ENCODE data around the gene LIME1.

The LIME1 gene

DNA sequence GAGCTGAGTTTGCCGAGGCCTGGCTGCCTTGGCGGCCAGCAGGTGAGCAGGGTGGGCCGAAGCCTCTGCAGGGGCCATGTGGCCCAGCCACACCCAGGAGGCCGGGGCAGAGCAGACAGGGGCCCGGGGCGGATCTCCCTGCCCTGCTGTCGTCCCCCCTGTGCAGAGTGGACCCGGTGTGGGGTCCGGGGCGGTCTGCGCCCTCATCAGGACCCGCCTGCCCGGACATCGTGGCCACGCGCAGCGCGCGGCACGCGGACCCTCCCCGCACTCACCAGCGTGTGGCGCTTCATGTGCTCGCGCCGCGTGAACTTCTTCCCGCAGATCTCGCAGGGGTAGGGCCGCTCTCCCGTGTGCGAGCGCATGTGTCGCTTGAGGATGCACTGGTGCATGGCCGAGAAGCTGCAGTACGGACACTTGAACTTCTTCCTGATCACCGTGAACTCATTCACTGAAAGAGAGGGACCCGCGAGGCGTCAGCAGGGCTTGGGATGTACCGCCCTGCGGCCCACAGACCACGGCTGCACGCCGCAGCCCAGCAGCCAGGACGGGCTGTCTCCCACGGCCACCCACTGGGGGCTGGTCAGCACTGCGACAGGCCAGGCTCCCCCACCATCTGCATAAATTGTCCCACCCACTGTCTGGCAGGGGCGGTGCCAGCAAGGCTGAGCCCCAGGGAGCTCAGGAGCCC, 16.1 kb downstream of the LIME1 start:
- no peak overlapping the region for H3K4me2 ChIP-seq (ENCODE audit: low read length)
- H3K27ac ChIP-seq (ENCODE audit: low read depth, low read length), result no peak overlapping the region
- no peaks in the 10 kb centered on the region for H3K9me3 ChIP-seq (ENCODE audit: control insufficient read depth, insufficient read depth, low read length)
- no peaks in the 10 kb centered on the region for H3F3A ChIP-seq (ENCODE audit: control insufficient read depth, insufficient read depth)
- H3K36me3 ChIP-seq (ENCODE audit: control insufficient read depth, low read length), result no peaks in the 10 kb centered on the region
- H3K4me3 ChIP-seq (ENCODE audit: low read length), result no peak overlapping the region
- H3K27me3 ChIP-seq (ENCODE audit: control insufficient read depth, low read length), result no peaks in the 10 kb centered on the region
- H3K4me1 ChIP-seq (ENCODE audit: control insufficient read depth, low read length), result peaks cover 9% of the 10 kb centered on the region
- no peaks in the 10 kb centered on the region for H3K9me2 ChIP-seq (replicated peaks; ENCODE audit: control insufficient read depth, low read length)
- no peaks in the 10 kb centered on the region for H4K20me1 ChIP-seq (ENCODE audit: control insufficient read depth, insufficient read depth, low read depth, low read length)
- TF ChIP-seq CTCF (IDR thresholded peaks at IDR 0.05; ENCODE audit: low read depth, low read length, poor library complexity, severe bottlenecking), result no peak
- TF ChIP-seq EZH2phosphoT487 (IDR thresholded peaks at IDR 0.05; ENCODE audit: borderline replicate concordance, low read length), result no peak
- H3K79me2 ChIP-seq (ENCODE audit: control insufficient read depth, low read length), result no peaks in the 10 kb centered on the region

GRCh38 chr20:63753381-63753780, 16.9 kb downstream of the LIME1 start:
- no peaks in the 10 kb centered on the region for H3K9me2 ChIP-seq (replicated peaks; ENCODE audit: control insufficient read depth, low read length)
- H3K9me3 ChIP-seq (ENCODE audit: control insufficient read depth, insufficient read depth, low read length), result no peaks in the 10 kb centered on the region
- H3K27ac ChIP-seq (ENCODE audit: low read depth, low read length), result no peak overlapping the region
- TF ChIP-seq EZH2phosphoT487 (IDR thresholded peaks at IDR 0.05; ENCODE audit: borderline replicate concordance, low read length) (no peak), CTCF (IDR thresholded peaks at IDR 0.05; ENCODE audit: low read depth, low read length, poor library complexity, severe bottlenecking) (no peak)
- no peaks in the 10 kb centered on the region for H3K36me3 ChIP-seq (ENCODE audit: control insufficient read depth, low read length)
- no peaks in the 10 kb centered on the region for H3K27me3 ChIP-seq (ENCODE audit: control insufficient read depth, low read length)
- H3K4me2 ChIP-seq (ENCODE audit: low read length), result no peak overlapping the region
- no peaks in the 10 kb centered on the region for H3K79me2 ChIP-seq (ENCODE audit: control insufficient read depth, low read length)
- H4K20me1 ChIP-seq (ENCODE audit: control insufficient read depth, insufficient read depth, low read depth, low read length), result no peaks in the 10 kb centered on the region
- no peak overlapping the region for H3K4me3 ChIP-seq (ENCODE audit: low read length)
- no peaks in the 10 kb centered on the region for H3F3A ChIP-seq (ENCODE audit: control insufficient read depth, insufficient read depth)
- peaks cover 6% of the 10 kb centered on the region for H3K4me1 ChIP-seq (ENCODE audit: control insufficient read depth, low read length)

- H3K36me3 ChIP-seq (ENCODE audit: control insufficient read depth, low read length), result no peaks in the 10 kb centered on the region
- no peaks in the 10 kb centered on the region for H3K9me3 ChIP-seq (ENCODE audit: control insufficient read depth, insufficient read depth, low read length)
Observed at GRCh38 chr20:63754008-63754407, 17.5 kb downstream of the LIME1 start.

More at GRCh38 chr20:63754008-63754407, 17.5 kb downstream of the LIME1 start:
- no peak overlapping the region for H3K4me2 ChIP-seq (ENCODE audit: low read length)
- no peaks in the 10 kb centered on the region for H3K79me2 ChIP-seq (ENCODE audit: control insufficient read depth, low read length)
- no peak overlapping the region for H3K4me3 ChIP-seq (ENCODE audit: low read length)
- peaks cover 6% of the 10 kb centered on the region for H3K4me1 ChIP-seq (ENCODE audit: control insufficient read depth, low read length)
- no peaks in the 10 kb centered on the region for H3F3A ChIP-seq (ENCODE audit: control insufficient read depth, insufficient read depth)
- no peaks in the 10 kb centered on the region for H3K27me3 ChIP-seq (ENCODE audit: control insufficient read depth, low read length)
- H3K9me2 ChIP-seq (replicated peaks; ENCODE audit: control insufficient read depth, low read length), result no peaks in the 10 kb centered on the region
- no peaks in the 10 kb centered on the region for H4K20me1 ChIP-seq (ENCODE audit: control insufficient read depth, insufficient read depth, low read depth, low read length)
- H3K27ac ChIP-seq (ENCODE audit: low read depth, low read length), result no peak overlapping the region
- TF ChIP-seq CTCF (IDR thresholded peaks at IDR 0.05; ENCODE audit: low read depth, low read length, poor library complexity, severe bottlenecking), result no peak
- TF ChIP-seq EZH2phosphoT487 (IDR thresholded peaks at IDR 0.05; ENCODE audit: borderline replicate concordance, low read length), result no peak
